Natural killer cell (primary cell): ENCODE measurements around the gene IFNGR2. TPM values are rescaled to one million over a fixed set of nuclear protein-coding genes. Genes with fewer than 3 reads are reported as not detected.
"Not testable (repeated sequence)": the region's sequence is repeated elsewhere in the genome, so short reads cannot be mapped to it uniquely, and the experiment has no call there.

Experiments
- ATAC-seq, 3 donors: fragments of 150-1000 bp in 2 of 3; fragments of 200-7000 bp in 1 of 3; cut with Tn5 transposase; 1 replicate in 1 of 3; 2 replicates in 2 of 3; pipeline ENCODE4 v1.10.0; 2021; ENCODE audit warnings: mild to moderate bottlenecking in 2 of 3, moderate library complexity in 2 of 3
- DNase-seq, 2 donors: peaks; one replicate each; pipeline versions ENCODE4 v3.0.0 to v3.0.0-alpha.2; 2013 to 2021; ENCODE audit warnings: mixed read lengths in 1 of 2
- H3K27ac ChIP-seq: one replicate; pipeline ENCODE4 v1.5.1; 2013; ENCODE audit warnings: mild to moderate bottlenecking, low read length
- H3K27me3 ChIP-seq: one replicate; pipeline ENCODE4 v1.6.1; 2013; ENCODE audit warnings: low read length; ENCODE audit not compliant: control insufficient read depth, insufficient read depth
- H3K36me3 ChIP-seq: one replicate; pipeline ENCODE4 v1.6.1; 2013; ENCODE audit warnings: low read length; ENCODE audit not compliant: control insufficient read depth, insufficient read depth
- H3K4me1 ChIP-seq: one replicate; pipeline ENCODE4 v1.6.1; 2013; ENCODE audit warnings: low read length; ENCODE audit not compliant: control insufficient read depth, insufficient read depth
- H3K4me3 ChIP-seq: one replicate; pipeline ENCODE4 v1.5.1; 2013; ENCODE audit warnings: low read length
- H3K9me3 ChIP-seq: one replicate; pipeline ENCODE4 v1.6.1; 2013; ENCODE audit warnings: low read length; ENCODE audit not compliant: control insufficient read depth, insufficient read depth
- H3K27ac Mint-ChIP-seq, 2 donors: one replicate each; pipeline ENCODE4 v1.8.0; 2022; ENCODE audit warnings: mild to moderate bottlenecking in 2 of 2, mixed read lengths in 2 of 2, moderate library complexity in 1 of 2
- H3K27me3 Mint-ChIP-seq, 2 donors: one replicate each; pipeline ENCODE4 v1.8.0; 2022; ENCODE audit warnings: low read depth in 2 of 2, mixed read lengths in 2 of 2
- H3K36me3 Mint-ChIP-seq: one replicate; pipeline ENCODE4 v1.8.0; 2022; ENCODE audit warnings: mixed read lengths
- H3K4me1 Mint-ChIP-seq, 2 donors: one replicate each; pipeline ENCODE4 v1.8.0; 2022; ENCODE audit warnings: mixed read lengths in 2 of 2
- H3K4me3 Mint-ChIP-seq: one replicate; pipeline ENCODE4 v1.8.0; 2022; ENCODE audit warnings: mild to moderate bottlenecking, moderate library complexity, mixed read lengths
- H3K9me3 Mint-ChIP-seq, 2 donors: one replicate each; pipeline ENCODE4 v1.8.0; 2022; ENCODE audit warnings: mixed read lengths in 2 of 2
- WGBS: methylation state at CpG from one replicate; pipeline ENCODE4 v1.1.7; 2013; ENCODE audit warnings: missing lambda C conversion rate; ENCODE audit not compliant: insufficient coverage; 5-methylcytosine and 5-hydroxymethylcytosine counted together
- intact Hi-C: fragments of 100-400 bp; cut with micrococcal nuclease; formaldehyde crosslinking; loops from one replicate; pipeline ENCODE4 v1.14.2; 2022
- total RNA-seq, 4 donors: library from RNA; stranded (reverse); fragments of 120-200 nt in 1 of 4; gene quantifications; one replicate each; pipeline versions ENCODE4 v1.2.3 to v1.2.4, GENCODE V29; 2013 to 2022
- TF ChIP-seq, protein P1 (sequence below): fragments of 200-600 bp; IDR thresholded peaks from one replicate; pipeline ENCODE4 v1.8.0; 2022; ENCODE audit warnings: antibody characterized with exemption

The IFNGR2 gene
- total RNA-seq, 3 donors from 2014 or later (not counting 1 experiment from before 2014, with no cell fraction given): 3.6 to 16.5 (median 8.6) TPM

DNA sequence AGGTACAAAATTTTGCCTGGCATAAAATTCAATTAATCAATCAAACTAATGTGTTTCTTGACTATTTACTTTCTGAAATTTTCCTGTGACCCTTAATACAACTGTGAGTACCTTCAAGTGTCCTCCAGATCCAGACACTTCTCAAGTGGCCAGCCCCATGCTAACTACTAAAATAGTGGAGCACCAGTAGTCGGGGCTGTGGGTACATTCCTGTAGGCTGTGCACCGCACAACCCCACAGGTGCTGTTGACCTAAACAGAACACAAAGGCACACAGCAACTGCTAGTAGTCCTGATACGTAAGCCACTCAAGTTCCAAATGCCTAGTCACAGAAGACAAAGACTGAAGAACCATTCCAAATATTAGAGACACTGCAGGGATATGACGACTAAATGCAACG, 40.0 kb downstream of the IFNGR2 start:
- no peaks in the 10 kb centered on the region for H3K9me3 Mint-ChIP-seq
- Histone ChIP-seq H3K36me3 (peaks cover 9% of the 10 kb centered on the region), H3K4me1 (peaks cover 10% of the 10 kb centered on the region), H3K4me3 (no peak overlapping the region), H3K27me3 (no peaks in the 10 kb centered on the region), H3K9me3 (no peaks in the 10 kb centered on the region), H3K27ac (peak overlapping the region; percentile 1)
- ATAC-seq (no peak), DNase-seq (no peak)
- intact Hi-C loops: no loop called here
- peaks cover 14% of the 10 kb centered on the region for H3K36me3 Mint-ChIP-seq
- WGBS: 92% methylated on average over 5 of the region's 5 CpGs
- H3K4me1 Mint-ChIP-seq: no peaks in the 10 kb centered on the region
- no peak overlapping the region for H3K27ac Mint-ChIP-seq
- TF ChIP-seq, protein P1, sequence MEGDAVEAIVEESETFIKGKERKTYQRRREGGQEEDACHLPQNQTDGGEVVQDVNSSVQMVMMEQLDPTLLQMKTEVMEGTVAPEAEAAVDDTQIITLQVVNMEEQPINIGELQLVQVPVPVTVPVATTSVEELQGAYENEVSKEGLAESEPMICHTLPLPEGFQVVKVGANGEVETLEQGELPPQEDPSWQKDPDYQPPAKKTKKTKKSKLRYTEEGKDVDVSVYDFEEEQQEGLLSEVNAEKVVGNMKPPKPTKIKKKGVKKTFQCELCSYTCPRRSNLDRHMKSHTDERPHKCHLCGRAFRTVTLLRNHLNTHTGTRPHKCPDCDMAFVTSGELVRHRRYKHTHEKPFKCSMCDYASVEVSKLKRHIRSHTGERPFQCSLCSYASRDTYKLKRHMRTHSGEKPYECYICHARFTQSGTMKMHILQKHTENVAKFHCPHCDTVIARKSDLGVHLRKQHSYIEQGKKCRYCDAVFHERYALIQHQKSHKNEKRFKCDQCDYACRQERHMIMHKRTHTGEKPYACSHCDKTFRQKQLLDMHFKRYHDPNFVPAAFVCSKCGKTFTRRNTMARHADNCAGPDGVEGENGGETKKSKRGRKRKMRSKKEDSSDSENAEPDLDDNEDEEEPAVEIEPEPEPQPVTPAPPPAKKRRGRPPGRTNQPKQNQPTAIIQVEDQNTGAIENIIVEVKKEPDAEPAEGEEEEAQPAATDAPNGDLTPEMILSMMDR: no peak
- no peak overlapping the region for H3K4me3 Mint-ChIP-seq
- H3K27me3 Mint-ChIP-seq: no peaks in the 10 kb centered on the region

DNA sequence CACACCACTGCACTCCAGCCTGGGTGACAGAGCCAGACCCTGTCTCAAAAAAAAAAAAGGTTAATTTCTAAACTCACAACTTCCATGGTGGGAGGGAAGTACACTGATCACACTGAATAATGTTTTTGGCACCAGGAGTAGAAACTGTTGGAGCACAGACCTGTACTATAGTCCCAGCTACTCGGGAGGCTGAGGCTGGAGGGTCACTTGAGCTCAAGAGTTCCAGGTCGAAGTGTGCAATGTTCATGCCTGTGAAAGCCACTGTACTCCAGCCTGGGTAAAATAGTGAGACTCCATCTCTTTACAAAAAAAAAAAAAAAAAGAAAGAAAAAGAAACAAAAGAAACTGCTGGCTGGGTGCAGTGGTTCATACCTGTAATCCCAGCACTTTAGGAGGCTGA, 41.3 kb downstream of the IFNGR2 start:
- Histone ChIP-seq H3K9me3 (no peaks in the 10 kb centered on the region), H3K4me3 (no peak overlapping the region), H3K27ac (no peak overlapping the region), H3K27me3 (no peaks in the 10 kb centered on the region), H3K36me3 (peaks cover 6% of the 10 kb centered on the region), H3K4me1 (peaks cover 10% of the 10 kb centered on the region)
- Mint-ChIP-seq H3K27me3 (no peaks in the 10 kb centered on the region), H3K27ac (no peak overlapping the region), H3K36me3 (peaks cover 7% of the 10 kb centered on the region), H3K4me1 (no peaks in the 10 kb centered on the region), H3K9me3 (no peaks in the 10 kb centered on the region), H3K4me3 (no peak overlapping the region)
- TF ChIP-seq, protein P1: no peak
- 73% methylated on average over 2 of the region's 2 CpGs for WGBS
- intact Hi-C loops: no loop called here
- DNase-seq (no peak), ATAC-seq (no peak)

GRCh38 chr21:33446620-33447019, 43.4 kb downstream of the IFNGR2 start:
- intact Hi-C loops: not testable (repeated sequence)
- whole genome bisulfite sequencing: 98% methylated on average over 6 of the region's 6 CpGs

GRCh38 chr21:33449616-33450015, 46.4 kb downstream of the IFNGR2 start:
- Histone ChIP-seq H3K27ac (no peak overlapping the region), H3K4me1 (no peaks in the 10 kb centered on the region), H3K4me3 (no peak overlapping the region), H3K9me3 (no peaks in the 10 kb centered on the region), H3K36me3 (peaks cover 17% of the 10 kb centered on the region), H3K27me3 (no peaks in the 10 kb centered on the region)
- TF ChIP-seq, protein P1: no peak
- H3K27me3 Mint-ChIP-seq: no peaks in the 10 kb centered on the region
- H3K9me3 Mint-ChIP-seq: no peaks in the 10 kb centered on the region
- no peaks in the 10 kb centered on the region for H3K4me1 Mint-ChIP-seq
- ATAC-seq (no peak), DNase-seq (no peak)
- no peak overlapping the region for H3K27ac Mint-ChIP-seq
- intact Hi-C loops: no loop called here
- no peak overlapping the region for H3K4me3 Mint-ChIP-seq
- 100% methylated on average over 4 of the region's 4 CpGs for WGBS
- peaks cover 12% of the 10 kb centered on the region for H3K36me3 Mint-ChIP-seq

More at GRCh38 chr21:33446620-33447019, 43.4 kb downstream of the IFNGR2 start:
- not testable (repeated sequence) for H3K4me3 ChIP-seq, H3K27ac ChIP-seq, DNase-seq, H3K27me3 ChIP-seq, H3K9me3 ChIP-seq, H3K27me3 Mint-ChIP-seq, H3K4me3 Mint-ChIP-seq, H3K4me1 ChIP-seq, H3K9me3 Mint-ChIP-seq, H3K27ac Mint-ChIP-seq, ATAC-seq, H3K36me3 ChIP-seq, H3K4me1 Mint-ChIP-seq
- peaks cover 12% of the 10 kb centered on the region for H3K36me3 Mint-ChIP-seq
